ENCODE results near the gene ABCB10.

The ABCB10 gene

DNA sequence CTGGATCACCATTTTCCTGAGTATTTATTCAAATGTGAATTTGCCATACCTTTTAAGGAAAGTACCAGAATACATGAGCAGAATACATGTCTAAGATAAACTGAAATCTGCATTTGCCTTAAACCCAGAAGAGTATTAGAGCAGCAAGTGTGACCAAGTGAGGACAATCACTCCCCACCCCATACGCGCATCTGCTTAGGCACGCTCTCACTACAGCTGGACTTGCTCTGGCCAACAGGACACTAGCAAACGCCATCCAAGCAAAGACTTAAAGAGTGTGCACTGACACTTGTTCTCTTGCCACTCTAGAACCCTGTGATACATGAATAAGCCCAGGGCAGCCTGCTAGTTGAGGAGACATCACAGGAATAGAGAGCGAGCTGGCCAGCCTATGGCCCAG is 76.0 kb downstream of the ABCB10 start:
- no peak overlapping the region for H3K18ac ChIP-seq (ENCODE audit: low read length)
- H3K9ac ChIP-seq (ENCODE audit: low read length) = no peak overlapping the region
- DNase-seq = no peak
- no peaks in the 10 kb centered on the region for H3K4me1 ChIP-seq (ENCODE audit: control insufficient read depth in 1 of 2, insufficient read depth in 2 of 2, low read length in 2 of 2)
- H3K79me1 ChIP-seq (ENCODE audit: low read length) = no peaks in the 10 kb centered on the region
- peaks cover 25 to 42% of the 10 kb centered on the region in 2 experiments for H3K36me3 ChIP-seq (ENCODE audit: control insufficient read depth in 1 of 2, insufficient read depth in 2 of 2, low read length in 2 of 2)
- no peak overlapping the region for H3K23ac ChIP-seq (ENCODE audit: low read length)
- no peak overlapping the region for H4K91ac ChIP-seq (ENCODE audit: low read depth, low read length)
- no peak overlapping the region for H3K4me2 ChIP-seq (ENCODE audit: low read length)
- WGBS (ENCODE audit: extremely low coverage, insufficient coverage, insufficient read length) = no CpG with 5 or more reads among the region's 5 CpGs
- no peaks in the 10 kb centered on the region for H3K27me3 ChIP-seq (ENCODE audit: insufficient read depth, low read length)
- H3K79me2 ChIP-seq (ENCODE audit: control insufficient read depth, insufficient read depth, low read length, poor library complexity) = no peaks in the 10 kb centered on the region
- H4K12ac ChIP-seq (ENCODE audit: low read depth, low read length) = no peak overlapping the region
- no peak overlapping the region for H2BK120ac ChIP-seq (ENCODE audit: insufficient read depth, low read length, poor library complexity)
- H3K4ac ChIP-seq (ENCODE audit: low read depth, low read length) = no peak overlapping the region
- no peak overlapping the region for H2AFZ ChIP-seq (ENCODE audit: insufficient read depth, low read length, poor library complexity)
- H2BK12ac ChIP-seq (ENCODE audit: low read length) = no peak overlapping the region
- H3K27ac ChIP-seq (ENCODE audit: low read depth, low read length) = no peak overlapping the region
- H4K8ac ChIP-seq (ENCODE audit: low read depth, low read length) = no peak overlapping the region
- H3K9me3 ChIP-seq (ENCODE audit: insufficient read depth, low read depth, low read length) = no peaks in the 10 kb centered on the region
- H3K4me3 ChIP-seq (ENCODE audit: low read depth, low read length) = no peak overlapping the region
- no peak overlapping the region for H3K14ac ChIP-seq (ENCODE audit: low read length)
- H2AK5ac ChIP-seq (ENCODE audit: low read length) = no peak overlapping the region
- no peak overlapping the region for H2BK5ac ChIP-seq (ENCODE audit: low read depth, low read length, poor library complexity)

DNA sequence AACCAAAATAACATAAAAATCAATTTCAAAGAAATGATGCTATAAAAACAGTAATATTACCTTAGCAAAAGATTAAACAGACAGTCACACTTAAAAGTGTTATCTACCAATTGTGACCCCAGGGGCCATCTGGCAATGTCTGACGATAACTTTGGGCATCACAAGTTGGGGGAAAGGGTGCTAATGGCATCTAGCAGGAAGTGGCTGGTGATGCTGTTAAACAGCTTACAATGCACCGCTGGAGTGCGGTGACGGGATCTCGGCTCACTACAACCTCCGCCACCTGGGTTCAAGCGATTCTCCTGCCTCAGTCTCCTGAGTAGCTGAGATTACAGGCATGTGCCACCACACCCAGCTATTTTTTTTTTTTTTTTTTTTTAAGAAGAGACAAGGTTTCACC is 78.0 kb downstream of the ABCB10 start:
- Histone ChIP-seq H3K9ac (ENCODE audit: low read length) (no peak overlapping the region), H3K79me2 (ENCODE audit: control insufficient read depth, insufficient read depth, low read length, poor library complexity) (no peaks in the 10 kb centered on the region), H3K36me3 (ENCODE audit: control insufficient read depth in 1 of 2, insufficient read depth in 2 of 2, low read length in 2 of 2) (peaks cover 24 to 35% of the 10 kb centered on the region in 2 experiments), H3K27me3 (ENCODE audit: insufficient read depth, low read length) (no peaks in the 10 kb centered on the region), H3K4ac (ENCODE audit: low read depth, low read length) (no peak overlapping the region), H4K12ac (ENCODE audit: low read depth, low read length) (no peak overlapping the region), H2BK5ac (ENCODE audit: low read depth, low read length, poor library complexity) (no peak overlapping the region), H3K27ac (ENCODE audit: low read depth, low read length) (no peak overlapping the region), H3K14ac (ENCODE audit: low read length) (no peak overlapping the region), H3K79me1 (ENCODE audit: low read length) (no peaks in the 10 kb centered on the region), H3K23ac (ENCODE audit: low read length) (no peak overlapping the region), H2AK5ac (ENCODE audit: low read length) (no peak overlapping the region), H3K4me2 (ENCODE audit: low read length) (no peak overlapping the region), H3K4me3 (ENCODE audit: low read depth, low read length) (no peak overlapping the region), H4K8ac (ENCODE audit: low read depth, low read length) (no peak overlapping the region), H2BK12ac (ENCODE audit: low read length) (no peak overlapping the region), H4K91ac (ENCODE audit: low read depth, low read length) (no peak overlapping the region), H2BK120ac (ENCODE audit: insufficient read depth, low read length, poor library complexity) (no peak overlapping the region), H3K4me1 (ENCODE audit: control insufficient read depth in 1 of 2, insufficient read depth in 2 of 2, low read length in 2 of 2) (no peaks in the 10 kb centered on the region), H2AFZ (ENCODE audit: insufficient read depth, low read length, poor library complexity) (no peak overlapping the region), H3K18ac (ENCODE audit: low read length) (no peak overlapping the region), H3K9me3 (ENCODE audit: insufficient read depth, low read depth, low read length) (no peaks in the 10 kb centered on the region)
- WGBS (ENCODE audit: extremely low coverage, insufficient coverage, insufficient read length) = no CpG with 5 or more reads among the region's 7 CpGs
- DNase-seq = no peak

DNA sequence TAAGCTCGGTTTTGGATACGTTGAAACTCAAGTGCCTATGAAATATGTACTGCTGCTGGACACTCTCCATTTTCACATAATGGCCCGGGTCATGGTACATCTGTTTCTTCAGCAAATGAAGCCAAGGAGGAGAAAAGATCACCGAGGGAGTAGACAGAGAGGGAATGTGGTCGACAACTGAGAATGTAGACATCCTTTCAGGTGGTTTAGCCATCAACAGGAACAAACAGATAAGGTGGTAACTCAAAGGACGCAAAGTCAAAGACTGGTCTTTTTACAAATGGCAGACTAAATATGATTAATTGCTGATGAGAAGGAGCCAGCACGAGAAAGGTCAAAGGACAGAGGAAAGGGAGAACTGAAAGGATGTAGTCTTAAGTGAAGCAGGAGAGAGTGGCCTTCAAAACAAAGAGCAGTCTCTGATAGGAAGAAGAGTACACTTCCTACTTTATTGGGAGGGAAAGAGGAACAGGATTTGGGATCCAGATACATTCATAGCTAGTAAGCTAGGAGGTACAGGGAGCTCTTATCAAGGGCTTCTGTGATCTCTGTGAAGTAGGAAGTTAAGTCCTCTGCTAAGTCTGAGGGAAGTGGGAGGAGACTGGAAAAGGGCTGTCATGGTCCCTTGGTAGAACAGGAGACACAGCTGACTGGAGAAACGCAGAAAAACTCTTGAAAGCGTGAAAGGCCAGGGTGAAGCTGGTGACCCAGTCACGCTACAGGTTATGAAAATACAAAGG is 78.7 kb downstream of the ABCB10 start:
- no peak overlapping the region for H3K9ac ChIP-seq (ENCODE audit: low read length)
- no peak for DNase-seq
- H3K79me2 ChIP-seq (ENCODE audit: control insufficient read depth, insufficient read depth, low read length, poor library complexity) = no peaks in the 10 kb centered on the region
- no peak overlapping the region for H2BK120ac ChIP-seq (ENCODE audit: insufficient read depth, low read length, poor library complexity)
- no peak overlapping the region for H4K8ac ChIP-seq (ENCODE audit: low read depth, low read length)
- H2AFZ ChIP-seq (ENCODE audit: insufficient read depth, low read length, poor library complexity) = no peak overlapping the region
- no peak overlapping the region for H4K91ac ChIP-seq (ENCODE audit: low read depth, low read length)
- H3K79me1 ChIP-seq (ENCODE audit: low read length) = no peaks in the 10 kb centered on the region
- no peak overlapping the region for H2AK5ac ChIP-seq (ENCODE audit: low read length)
- H2BK5ac ChIP-seq (ENCODE audit: low read depth, low read length, poor library complexity) = no peak overlapping the region
- no peaks in the 10 kb centered on the region for H3K27me3 ChIP-seq (ENCODE audit: insufficient read depth, low read length)
- H3K18ac ChIP-seq (ENCODE audit: low read length) = no peak overlapping the region
- H3K4ac ChIP-seq (ENCODE audit: low read depth, low read length) = no peak overlapping the region
- WGBS (ENCODE audit: extremely low coverage, insufficient coverage, insufficient read length) = no CpG with 5 or more reads among the region's 10 CpGs
- H2BK12ac ChIP-seq (ENCODE audit: low read length) = no peak overlapping the region
- H3K4me3 ChIP-seq (ENCODE audit: low read depth, low read length) = no peak overlapping the region
- no peak overlapping the region for H3K27ac ChIP-seq (ENCODE audit: low read depth, low read length)
- no peak overlapping the region for H4K12ac ChIP-seq (ENCODE audit: low read depth, low read length)
- no peak overlapping the region for H3K23ac ChIP-seq (ENCODE audit: low read length)
- H3K9me3 ChIP-seq (ENCODE audit: insufficient read depth, low read depth, low read length) = no peaks in the 10 kb centered on the region
- H3K4me1 ChIP-seq (ENCODE audit: control insufficient read depth in 1 of 2, insufficient read depth in 2 of 2, low read length in 2 of 2) = no peaks in the 10 kb centered on the region
- no peak overlapping the region for H3K4me2 ChIP-seq (ENCODE audit: low read length)
- peaks cover 25 to 36% of the 10 kb centered on the region in 2 experiments for H3K36me3 ChIP-seq (ENCODE audit: control insufficient read depth in 1 of 2, insufficient read depth in 2 of 2, low read length in 2 of 2)
- H3K14ac ChIP-seq (ENCODE audit: low read length) = no peak overlapping the region

DNA sequence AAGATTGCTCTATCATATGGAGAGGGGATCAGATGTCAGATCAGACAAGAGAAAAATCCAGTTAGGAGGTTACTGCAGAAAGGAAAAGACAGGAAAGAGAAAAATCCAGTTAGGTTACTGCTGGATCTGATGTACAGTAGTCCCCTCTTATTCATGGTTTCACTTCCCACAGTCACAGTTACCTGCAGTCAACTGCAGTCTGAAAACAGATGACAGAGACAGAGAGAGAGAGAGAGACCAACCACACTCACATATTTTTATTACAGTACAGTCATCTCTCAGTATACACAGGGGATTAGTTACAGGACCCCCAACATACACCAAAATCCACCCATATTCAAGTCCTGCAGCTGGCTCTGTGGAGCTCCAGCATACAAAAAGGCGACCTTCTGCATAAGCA is 79.7 kb downstream of the ABCB10 start:
- no peak overlapping the region for H3K18ac ChIP-seq (ENCODE audit: low read length)
- no peak overlapping the region for H4K8ac ChIP-seq (ENCODE audit: low read depth, low read length)
- no peak overlapping the region for H2BK120ac ChIP-seq (ENCODE audit: insufficient read depth, low read length, poor library complexity)
- no peak overlapping the region for H4K12ac ChIP-seq (ENCODE audit: low read depth, low read length)
- peaks cover 27 to 40% of the 10 kb centered on the region in 2 experiments for H3K36me3 ChIP-seq (ENCODE audit: control insufficient read depth in 1 of 2, insufficient read depth in 2 of 2, low read length in 2 of 2)
- no peak overlapping the region for H2BK12ac ChIP-seq (ENCODE audit: low read length)
- DNase-seq = no peak
- no CpG with 5 or more reads among the region's 1 CpG for WGBS (ENCODE audit: extremely low coverage, insufficient coverage, insufficient read length)
- H3K27ac ChIP-seq (ENCODE audit: low read depth, low read length) = no peak overlapping the region
- H2AK5ac ChIP-seq (ENCODE audit: low read length) = no peak overlapping the region
- no peak overlapping the region for H3K4me2 ChIP-seq (ENCODE audit: low read length)
- no peaks in the 10 kb centered on the region for H3K9me3 ChIP-seq (ENCODE audit: insufficient read depth, low read depth, low read length)
- no peak overlapping the region for H3K4ac ChIP-seq (ENCODE audit: low read depth, low read length)
- H3K4me3 ChIP-seq (ENCODE audit: low read depth, low read length) = no peak overlapping the region
- no peaks in the 10 kb centered on the region for H3K79me1 ChIP-seq (ENCODE audit: low read length)
- no peak overlapping the region for H3K9ac ChIP-seq (ENCODE audit: low read length)
- H3K79me2 ChIP-seq (ENCODE audit: control insufficient read depth, insufficient read depth, low read length, poor library complexity) = no peaks in the 10 kb centered on the region
- no peaks in the 10 kb centered on the region for H3K4me1 ChIP-seq (ENCODE audit: control insufficient read depth in 1 of 2, insufficient read depth in 2 of 2, low read length in 2 of 2)
- no peak overlapping the region for H3K23ac ChIP-seq (ENCODE audit: low read length)
- no peak overlapping the region for H4K91ac ChIP-seq (ENCODE audit: low read depth, low read length)
- H2AFZ ChIP-seq (ENCODE audit: insufficient read depth, low read length, poor library complexity) = no peak overlapping the region
- no peaks in the 10 kb centered on the region for H3K27me3 ChIP-seq (ENCODE audit: insufficient read depth, low read length)
- H3K14ac ChIP-seq (ENCODE audit: low read length) = no peak overlapping the region
- no peak overlapping the region for H2BK5ac ChIP-seq (ENCODE audit: low read depth, low read length, poor library complexity)

Measured in trophoblast cell (in vitro differentiated cells and primary cell).